ENCODE measurements around the gene NCOA7.
"Not testable (repeated sequence)": the region's sequence is repeated elsewhere in the genome, so short reads cannot be mapped to it uniquely, and the experiment has no call there.

NCOA7 gene

GRCh38 chr6:125922322-125922860, 131.6 kb downstream of the NCOA7 start:
- Histone ChIP-seq H3K9me3 (ENCODE audit: control insufficient read depth in 2 of 2, low read length in 2 of 2) (no peaks in the 10 kb centered on the region), H3K4me1 (ENCODE audit: control insufficient read depth, insufficient read depth, low read length) (no peaks in the 10 kb centered on the region), H3K36me3 (ENCODE audit: control insufficient read depth in 2 of 2, insufficient read depth in 2 of 2, low read length in 2 of 2) (peaks cover 21 to 29% of the 10 kb centered on the region in 2 donors), H3K27ac (ENCODE audit: low read length) (no peak overlapping the region), H3K27me3 (ENCODE audit: control insufficient read depth in 1 of 2, insufficient read depth in 2 of 2, low read length in 2 of 2) (no peaks in the 10 kb centered on the region), H3K4me3 (ENCODE audit: low read length in 2 of 2) (no peak overlapping the region), H3K9ac (ENCODE audit: low read length in 2 of 2) (no peak overlapping the region)

GRCh38 chr6:125923366-125923877, 132.7 kb downstream of the NCOA7 start:
- no peaks in the 10 kb centered on the region for H3K9me3 ChIP-seq (ENCODE audit: control insufficient read depth in 2 of 2, low read length in 2 of 2)
- H3K36me3 ChIP-seq (ENCODE audit: control insufficient read depth in 2 of 2, insufficient read depth in 2 of 2, low read length in 2 of 2): peaks cover 26 to 32% of the 10 kb centered on the region in 2 donors
- H3K4me1 ChIP-seq (ENCODE audit: control insufficient read depth, insufficient read depth, low read length): no peaks in the 10 kb centered on the region
- H3K4me3 ChIP-seq (ENCODE audit: low read length in 2 of 2): no peak overlapping the region
- no peak overlapping the region for H3K27ac ChIP-seq (ENCODE audit: low read length)
- no peaks in the 10 kb centered on the region for H3K27me3 ChIP-seq (ENCODE audit: control insufficient read depth in 1 of 2, insufficient read depth in 2 of 2, low read length in 2 of 2)
- no peak overlapping the region for H3K9ac ChIP-seq (ENCODE audit: low read length in 2 of 2)

- Histone ChIP-seq H3K27ac (ENCODE audit: low read length) (no peak overlapping the region), H3K4me1 (ENCODE audit: control insufficient read depth, insufficient read depth, low read length) (no peaks in the 10 kb centered on the region), H3K27me3 (ENCODE audit: control insufficient read depth in 1 of 2, insufficient read depth in 2 of 2, low read length in 2 of 2) (no peaks in the 10 kb centered on the region), H3K4me3 (ENCODE audit: low read length in 2 of 2) (no peak overlapping the region), H3K9me3 (ENCODE audit: control insufficient read depth in 2 of 2, low read length in 2 of 2) (no peaks in the 10 kb centered on the region), H3K9ac (ENCODE audit: low read length in 2 of 2) (no peak overlapping the region), H3K36me3 (ENCODE audit: control insufficient read depth in 2 of 2, insufficient read depth in 2 of 2, low read length in 2 of 2) (peaks cover 26 to 32% of the 10 kb centered on the region in 2 donors)
These were observed 133.4 kb downstream of the NCOA7 start for GRCh38 chr6:125924169-125924568.

- no peaks in the 10 kb centered on the region for H3K27me3 ChIP-seq (ENCODE audit: control insufficient read depth in 1 of 2, insufficient read depth in 2 of 2, low read length in 2 of 2)
- H3K9me3 ChIP-seq (ENCODE audit: control insufficient read depth in 2 of 2, low read length in 2 of 2): no peaks in the 10 kb centered on the region
- H3K4me3 ChIP-seq (ENCODE audit: low read length in 2 of 2): no peak overlapping the region
- H3K9ac ChIP-seq (ENCODE audit: low read length in 2 of 2): no peak overlapping the region
- H3K27ac ChIP-seq (ENCODE audit: low read length): no peak overlapping the region
- H3K36me3 ChIP-seq (ENCODE audit: control insufficient read depth in 2 of 2, insufficient read depth in 2 of 2, low read length in 2 of 2): peaks cover 26 to 32% of the 10 kb centered on the region in 2 donors
- H3K4me1 ChIP-seq (ENCODE audit: control insufficient read depth, insufficient read depth, low read length): no peaks in the 10 kb centered on the region
These were observed 134.1 kb downstream of the NCOA7 start for GRCh38 chr6:125924697-125925358.

GRCh38 chr6:125926711-125927110, 136.0 kb downstream of the NCOA7 start:
- H3K27me3 ChIP-seq (ENCODE audit: control insufficient read depth in 1 of 2, insufficient read depth in 2 of 2, low read length in 2 of 2): no peaks in the 10 kb centered on the region
- no peak overlapping the region for H3K27ac ChIP-seq (ENCODE audit: low read length)
- no peaks in the 10 kb centered on the region for H3K9me3 ChIP-seq (ENCODE audit: control insufficient read depth in 2 of 2, low read length in 2 of 2)
- H3K4me3 ChIP-seq (ENCODE audit: low read length in 2 of 2): no peak overlapping the region
- H3K36me3 ChIP-seq (ENCODE audit: control insufficient read depth in 2 of 2, insufficient read depth in 2 of 2, low read length in 2 of 2): peaks cover 26 to 27% of the 10 kb centered on the region in 2 donors
- no peaks in the 10 kb centered on the region for H3K4me1 ChIP-seq (ENCODE audit: control insufficient read depth, insufficient read depth, low read length)
- no peak overlapping the region for H3K9ac ChIP-seq (ENCODE audit: low read length in 2 of 2)

- no peak overlapping the region for H3K4me3 ChIP-seq (ENCODE audit: low read length in 2 of 2)
- H3K36me3 ChIP-seq (ENCODE audit: control insufficient read depth in 2 of 2, insufficient read depth in 2 of 2, low read length in 2 of 2): peaks cover 18 to 20% of the 10 kb centered on the region in 2 donors
- H3K27me3 ChIP-seq (ENCODE audit: control insufficient read depth in 1 of 2, insufficient read depth in 2 of 2, low read length in 2 of 2): no peaks in the 10 kb centered on the region
- H3K9me3 ChIP-seq (ENCODE audit: control insufficient read depth in 2 of 2, low read length in 2 of 2): no peaks in the 10 kb centered on the region
- no peak overlapping the region for H3K9ac ChIP-seq (ENCODE audit: low read length in 2 of 2)
- no peaks in the 10 kb centered on the region for H3K4me1 ChIP-seq (ENCODE audit: control insufficient read depth, insufficient read depth, low read length)
- no peak overlapping the region for H3K27ac ChIP-seq (ENCODE audit: low read length)
These were observed 137.0 kb downstream of the NCOA7 start for GRCh38 chr6:125927761-125928160.

GRCh38 chr6:125930765-125931418, 140.1 kb downstream of the NCOA7 start:
- no peaks in the 10 kb centered on the region for H3K4me1 ChIP-seq (ENCODE audit: control insufficient read depth, insufficient read depth, low read length)
- H3K4me3 ChIP-seq (ENCODE audit: low read length in 2 of 2): no peak overlapping the region
- H3K27ac ChIP-seq (ENCODE audit: low read length): no peak overlapping the region
- no peaks in the 10 kb centered on the region for H3K9me3 ChIP-seq (ENCODE audit: control insufficient read depth in 2 of 2, low read length in 2 of 2)
- H3K36me3 ChIP-seq (ENCODE audit: control insufficient read depth in 2 of 2, insufficient read depth in 2 of 2, low read length in 2 of 2): peaks cover 4 to 6% of the 10 kb centered on the region in 2 donors
- H3K27me3 ChIP-seq (ENCODE audit: control insufficient read depth in 1 of 2, insufficient read depth in 2 of 2, low read length in 2 of 2): no peaks in the 10 kb centered on the region
- H3K9ac ChIP-seq (ENCODE audit: low read length in 2 of 2): no peak overlapping the region

GRCh38 chr6:125931733-125932450, 141.1 kb downstream of the NCOA7 start:
- H3K4me3 ChIP-seq (ENCODE audit: low read length in 2 of 2): no peak overlapping the region
- H3K27ac ChIP-seq (ENCODE audit: low read length): no peak overlapping the region
- H3K27me3 ChIP-seq (ENCODE audit: control insufficient read depth in 1 of 2, insufficient read depth in 2 of 2, low read length in 2 of 2): no peaks in the 10 kb centered on the region
- no peaks in the 10 kb centered on the region for H3K4me1 ChIP-seq (ENCODE audit: control insufficient read depth, insufficient read depth, low read length)
- peaks cover 4 to 6% of the 10 kb centered on the region in 2 donors for H3K36me3 ChIP-seq (ENCODE audit: control insufficient read depth in 2 of 2, insufficient read depth in 2 of 2, low read length in 2 of 2)
- no peaks in the 10 kb centered on the region for H3K9me3 ChIP-seq (ENCODE audit: control insufficient read depth in 2 of 2, low read length in 2 of 2)
- H3K9ac ChIP-seq (ENCODE audit: low read length in 2 of 2): no peak overlapping the region

GRCh38 chr6:125932451-125932795, 141.7 kb downstream of the NCOA7 start:
- H3K4me1 ChIP-seq (ENCODE audit: control insufficient read depth, insufficient read depth, low read length): no peaks in the 10 kb centered on the region
- H3K27ac ChIP-seq (ENCODE audit: low read length): no peak overlapping the region
- no peaks in the 10 kb centered on the region for H3K9me3 ChIP-seq (ENCODE audit: control insufficient read depth in 2 of 2, low read length in 2 of 2)
- peaks cover 4 to 5% of the 10 kb centered on the region in 2 donors for H3K36me3 ChIP-seq (ENCODE audit: control insufficient read depth in 2 of 2, insufficient read depth in 2 of 2, low read length in 2 of 2)
- H3K27me3 ChIP-seq (ENCODE audit: control insufficient read depth in 1 of 2, insufficient read depth in 2 of 2, low read length in 2 of 2): no peaks in the 10 kb centered on the region
- H3K4me3 ChIP-seq (ENCODE audit: low read length in 2 of 2): no peak overlapping the region
- H3K9ac ChIP-seq (ENCODE audit: low read length in 2 of 2): no peak overlapping the region

GRCh38 chr6:125935520-125935919, 144.8 kb downstream of the NCOA7 start:
- not testable (repeated sequence) for H3K9me3 ChIP-seq (ENCODE audit: control insufficient read depth in 2 of 2, low read length in 2 of 2); H3K9ac ChIP-seq (ENCODE audit: low read length in 2 of 2); H3K27me3 ChIP-seq (ENCODE audit: control insufficient read depth in 1 of 2, insufficient read depth in 2 of 2, low read length in 2 of 2); H3K27ac ChIP-seq (ENCODE audit: low read length); H3K4me1 ChIP-seq (ENCODE audit: control insufficient read depth, insufficient read depth, low read length); H3K4me3 ChIP-seq (ENCODE audit: low read length in 2 of 2); H3K36me3 ChIP-seq (ENCODE audit: control insufficient read depth in 2 of 2, insufficient read depth in 2 of 2, low read length in 2 of 2)

All from stomach smooth muscle (tissue), 2 donors.